ENCODE measurements around the gene CAMKK2. TPM values are rescaled to one million over a fixed set of nuclear protein-coding genes. Genes with fewer than 3 reads are reported as not detected.

CAMKK2 gene
- total RNA-seq, 1 experiment from 2014 or later = 24.7 TPM

DNA sequence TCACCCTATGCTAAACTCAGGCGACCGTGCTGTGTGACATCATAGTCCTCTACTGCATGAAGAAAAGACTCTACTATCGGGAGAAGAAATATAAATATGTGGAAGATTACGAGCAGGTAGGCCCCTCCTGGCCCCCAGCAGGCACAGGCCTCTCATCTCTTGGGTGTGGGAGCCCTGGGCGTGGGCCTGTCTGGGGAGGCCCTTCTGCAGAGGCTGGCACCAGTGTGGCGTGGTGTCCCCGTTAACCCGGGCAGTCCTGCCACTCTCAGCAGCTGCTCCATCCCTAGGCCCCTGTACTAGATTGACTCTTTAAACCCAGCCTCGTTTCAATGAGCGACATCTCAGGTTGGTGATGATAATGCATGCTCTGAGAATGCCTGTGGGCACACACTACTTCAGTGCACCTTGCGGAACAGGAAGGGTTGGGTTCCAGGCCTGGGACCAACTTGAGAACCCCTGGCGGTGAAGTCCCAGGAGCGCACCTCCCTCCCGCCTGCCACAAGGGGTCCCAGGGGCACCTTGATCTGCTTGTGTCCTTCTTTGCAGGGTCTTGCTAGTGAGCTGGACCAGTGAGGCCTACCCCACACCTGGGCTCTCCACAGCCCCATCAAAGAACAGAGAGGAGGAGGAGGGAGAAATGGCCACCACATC, 63.4 kb downstream of the CAMKK2 start:
- Histone ChIP-seq H3K9ac (ENCODE audit: extremely low read depth, insufficient read length, low read length) (no peak overlapping the region), H2BK5ac (ENCODE audit: insufficient read length, low read length) (no peak overlapping the region), H3K4ac (ENCODE audit: low read depth, low read length) (no peak overlapping the region), H3K14ac (ENCODE audit: insufficient read depth, low read length) (no peak overlapping the region), H2BK12ac (ENCODE audit: insufficient read length, low read depth, low read length) (no peak overlapping the region), H3K79me1 (ENCODE audit: insufficient read depth, low read depth, low read length, poor library complexity, severe bottlenecking) (no peaks in the 10 kb centered on the region), H3K27ac (ENCODE audit: insufficient read length, low read depth, low read length) (no peak overlapping the region), H2AFZ (ENCODE audit: low read length) (no peak overlapping the region), H2AK5ac (ENCODE audit: insufficient read length, low read length) (no peak overlapping the region), H3K27me3 (ENCODE audit: insufficient read depth, low read length) (no peaks in the 10 kb centered on the region), H3K56ac (ENCODE audit: insufficient read length, low read depth, low read length) (no peak overlapping the region), H2BK15ac (ENCODE audit: low read depth, low read length) (no peak overlapping the region), H2BK20ac (ENCODE audit: low read depth, low read length, poor library complexity, severe bottlenecking) (no peak overlapping the region), H4K91ac (ENCODE audit: insufficient read length, low read depth, low read length) (no peak overlapping the region), H3K4me2 (ENCODE audit: insufficient read depth, insufficient read length, low read length) (no peak overlapping the region), H3K18ac (ENCODE audit: insufficient read length, low read depth, low read length) (no peak overlapping the region), H3K9me3 (ENCODE audit: control insufficient read depth, low read depth, low read length) (no peaks in the 10 kb centered on the region), H2BK120ac (ENCODE audit: low read depth, low read length, poor library complexity, severe bottlenecking) (no peak overlapping the region), H4K8ac (replicated peaks; ENCODE audit: insufficient read length, low read depth, low read length) (no peak overlapping the region), H3K23me2 (ENCODE audit: insufficient read length, low read depth, low read length, poor library complexity, severe bottlenecking) (no peaks in the 10 kb centered on the region), H4K20me1 (ENCODE audit: control insufficient read depth, insufficient read depth, insufficient read length) (no peaks in the 10 kb centered on the region), H3K23ac (ENCODE audit: insufficient read length, low read depth, low read length) (no peak overlapping the region), H3K79me2 (ENCODE audit: insufficient read depth, low read length) (no peaks in the 10 kb centered on the region), H4K5ac (ENCODE audit: insufficient read length, low read depth, low read length) (no peak overlapping the region), H3T11ph (ENCODE audit: low read length) (no peak overlapping the region), H3K4me1 (ENCODE audit: insufficient read depth, low read length) (no peaks in the 10 kb centered on the region)
- Mint-ChIP-seq H3K4me1 (peaks cover 8 to 10% of the 10 kb centered on the region in 2 experiments), H3K27ac (no peak overlapping the region), H3K4me3 (no peak overlapping the region; a peak in 1 of 5 replicates), H3K9me3 (no peaks in the 10 kb centered on the region; a peak in 1 of 5 replicates), H3K27me3 (ENCODE audit: low read depth) (no peaks in the 10 kb centered on the region), H3K36me3 (ENCODE audit: insufficient read depth in 1 of 3, low read depth in 3 of 3) (peaks cover 6 to 24% (median 11%) of the 10 kb centered on the region in 3 experiments; a peak in 6 of 7 replicates)
- no CpG with 5 or more reads among the region's 14 CpGs for WGBS (ENCODE audit: extremely low coverage, insufficient read length, low lambda C conversion rate)
- peak; percentile 72 for DNase-seq
- TF ChIP-seq, protein P1, sequence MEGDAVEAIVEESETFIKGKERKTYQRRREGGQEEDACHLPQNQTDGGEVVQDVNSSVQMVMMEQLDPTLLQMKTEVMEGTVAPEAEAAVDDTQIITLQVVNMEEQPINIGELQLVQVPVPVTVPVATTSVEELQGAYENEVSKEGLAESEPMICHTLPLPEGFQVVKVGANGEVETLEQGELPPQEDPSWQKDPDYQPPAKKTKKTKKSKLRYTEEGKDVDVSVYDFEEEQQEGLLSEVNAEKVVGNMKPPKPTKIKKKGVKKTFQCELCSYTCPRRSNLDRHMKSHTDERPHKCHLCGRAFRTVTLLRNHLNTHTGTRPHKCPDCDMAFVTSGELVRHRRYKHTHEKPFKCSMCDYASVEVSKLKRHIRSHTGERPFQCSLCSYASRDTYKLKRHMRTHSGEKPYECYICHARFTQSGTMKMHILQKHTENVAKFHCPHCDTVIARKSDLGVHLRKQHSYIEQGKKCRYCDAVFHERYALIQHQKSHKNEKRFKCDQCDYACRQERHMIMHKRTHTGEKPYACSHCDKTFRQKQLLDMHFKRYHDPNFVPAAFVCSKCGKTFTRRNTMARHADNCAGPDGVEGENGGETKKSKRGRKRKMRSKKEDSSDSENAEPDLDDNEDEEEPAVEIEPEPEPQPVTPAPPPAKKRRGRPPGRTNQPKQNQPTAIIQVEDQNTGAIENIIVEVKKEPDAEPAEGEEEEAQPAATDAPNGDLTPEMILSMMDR (conservative IDR thresholded peaks at IDR 0.05) = peak; percentile 48
